H9 (cell line): Measurements from ENCODE around the gene LRP1B. TPM values are rescaled to one million over a fixed set of nuclear protein-coding genes. Genes with fewer than 3 reads are reported as not detected.

Experiments
- DNase-seq: peaks from one replicate; pipeline ENCODE4 v3.0.0-alpha.2; 2017
- H2AFZ ChIP-seq: one replicate; pipeline ENCODE4 v1.6.1; 2013; ENCODE audit warnings: mild to moderate bottlenecking, low read length, control low read depth, moderate library complexity
- H2AK5ac ChIP-seq: 2 replicates; pipeline ENCODE4 v1.6.1; 2013; ENCODE audit warnings: low read length, control low read depth, mixed read lengths; ENCODE audit not compliant: insufficient read length
- H2BK120ac ChIP-seq: one replicate; pipeline ENCODE4 v1.6.1; 2013; ENCODE audit warnings: low read depth, mild to moderate bottlenecking, low read length, control low read depth, inconsistent platforms; ENCODE audit not compliant: poor library complexity, severe bottlenecking
- H2BK12ac ChIP-seq: 2 replicates; pipeline ENCODE4 v1.6.1; 2013; ENCODE audit warnings: low read length, control low read depth, mixed read lengths, low read depth; ENCODE audit not compliant: insufficient read length
- H2BK15ac ChIP-seq: 2 replicates; pipeline ENCODE4 v1.6.1; 2013; ENCODE audit warnings: low read depth, low read length, control low read depth
- H2BK20ac ChIP-seq: one replicate; pipeline ENCODE4 v1.6.1; 2013; ENCODE audit warnings: low read depth, mild to moderate bottlenecking, low read length, control low read depth, inconsistent platforms; ENCODE audit not compliant: poor library complexity, severe bottlenecking
- H2BK5ac ChIP-seq: 2 replicates; pipeline ENCODE4 v1.6.1; 2013; ENCODE audit warnings: low read length, control low read depth, mixed read lengths; ENCODE audit not compliant: insufficient read length
- H3K14ac ChIP-seq: 2 replicates; pipeline ENCODE4 v1.6.1; 2013; ENCODE audit warnings: low read length, control low read depth; ENCODE audit not compliant: insufficient read depth
- H3K18ac ChIP-seq: 2 replicates; pipeline ENCODE4 v1.6.1; 2013; ENCODE audit warnings: low read depth, mild to moderate bottlenecking, mixed read lengths, low read length, control low read depth; ENCODE audit not compliant: insufficient read length
- H3K23ac ChIP-seq: 2 replicates; pipeline ENCODE4 v1.6.1; 2013; ENCODE audit warnings: low read length, control low read depth, mixed read lengths, low read depth; ENCODE audit not compliant: insufficient read length
- H3K23me2 ChIP-seq: 2 replicates; pipeline ENCODE4 v1.6.1; 2013; ENCODE audit warnings: low read depth, mild to moderate bottlenecking, mixed read lengths, low read length, control low read depth; ENCODE audit not compliant: insufficient read length, poor library complexity, severe bottlenecking
- H3K27ac ChIP-seq: 2 replicates; pipeline ENCODE4 v1.5.1; 2013; ENCODE audit warnings: low read length, control low read depth, mixed read lengths, low read depth; ENCODE audit not compliant: insufficient read length
- H3K27me3 ChIP-seq: 2 replicates; pipeline ENCODE4 v1.6.1; 2013; ENCODE audit warnings: low read length, control low read depth, inconsistent platforms; ENCODE audit not compliant: insufficient read depth
- H3K4ac ChIP-seq: 2 replicates; pipeline ENCODE4 v1.6.1; 2013; ENCODE audit warnings: low read depth, mild to moderate bottlenecking, control low read depth, inconsistent platforms, low read length, moderate library complexity
- H3K4me1 ChIP-seq: 2 replicates; pipeline ENCODE4 v1.6.1; 2013; ENCODE audit warnings: low read length, control low read depth, inconsistent platforms; ENCODE audit not compliant: insufficient read depth
- H3K4me2 ChIP-seq: 2 replicates; pipeline ENCODE4 v1.6.1; 2013; ENCODE audit warnings: low read length, control low read depth, mixed read lengths; ENCODE audit not compliant: insufficient read length, insufficient read depth
- H3K56ac ChIP-seq: 2 replicates; pipeline ENCODE4 v1.6.1; 2013; ENCODE audit warnings: low read depth, mild to moderate bottlenecking, mixed read lengths, low read length, control low read depth; ENCODE audit not compliant: insufficient read length
- H3K79me1 ChIP-seq: 2 replicates; pipeline ENCODE4 v1.6.1; 2013; ENCODE audit warnings: low read depth, mild to moderate bottlenecking, moderate library complexity, low read length, control low read depth, inconsistent platforms; ENCODE audit not compliant: insufficient read depth, poor library complexity, severe bottlenecking
- H3K79me2 ChIP-seq: 2 replicates; pipeline ENCODE4 v1.6.1; 2013; ENCODE audit warnings: low read length, control low read depth, inconsistent platforms; ENCODE audit not compliant: insufficient read depth
- H3K9ac ChIP-seq: 2 replicates; pipeline ENCODE4 v1.6.1; 2013; ENCODE audit warnings: low read length, control low read depth, mixed read lengths; ENCODE audit not compliant: insufficient read length; ENCODE audit errors: extremely low read depth
- H3K9me3 ChIP-seq: one replicate; pipeline ENCODE4 v1.6.1; 2013; ENCODE audit warnings: low read depth, low read length, inconsistent platforms; ENCODE audit not compliant: control insufficient read depth
- H3T11ph ChIP-seq: one replicate; pipeline ENCODE4 v1.6.1; 2013; ENCODE audit warnings: mild to moderate bottlenecking, low read length, control low read depth, inconsistent platforms
- H4K20me1 ChIP-seq: one replicate; pipeline ENCODE4 v1.6.1; 2013; ENCODE audit not compliant: control insufficient read depth, insufficient read length, insufficient read depth
- H4K5ac ChIP-seq: 2 replicates; pipeline ENCODE4 v1.6.1; 2013; ENCODE audit warnings: low read depth, mild to moderate bottlenecking, mixed read lengths, low read length, control low read depth; ENCODE audit not compliant: insufficient read length
- H4K8ac ChIP-seq: replicated peaks from 2 replicates; pipeline ENCODE4 v1.6.1; 2013; ENCODE audit warnings: low read length, control low read depth, mixed read lengths, low read depth; ENCODE audit not compliant: insufficient read length
- H4K91ac ChIP-seq: 2 replicates; pipeline ENCODE4 v1.6.1; 2013; ENCODE audit warnings: low read depth, mild to moderate bottlenecking, moderate library complexity, mixed read lengths, low read length, control low read depth; ENCODE audit not compliant: insufficient read length
- H3K27ac Mint-ChIP-seq, 3 experiments: 2 replicates in 2 of 3; 3 replicates in 1 of 3; pipeline ENCODE4 v1.8.0; 2020 to 2021; ENCODE audit warnings: mixed read lengths in 3 of 3, mild to moderate bottlenecking in 1 of 3, moderate library complexity in 1 of 3
- H3K27me3 Mint-ChIP-seq: 2 replicates; pipeline ENCODE4 v1.8.0; 2021; ENCODE audit warnings: low read depth, mild to moderate bottlenecking, moderate library complexity, mixed read lengths
- H3K36me3 Mint-ChIP-seq, 3 experiments: 2 replicates in 2 of 3; 3 replicates in 1 of 3; pipeline ENCODE4 v1.8.0; 2020 to 2021; ENCODE audit warnings: low read depth in 3 of 3, mixed read lengths in 3 of 3; ENCODE audit not compliant: insufficient read depth in 1 of 3
- H3K4me1 Mint-ChIP-seq, 2 experiments: 2 replicates each; pipeline ENCODE4 v1.8.0; 2020; ENCODE audit warnings: mixed read lengths in 2 of 2
- H3K4me3 Mint-ChIP-seq, 2 experiments: 2 replicates in 1 of 2; 3 replicates in 1 of 2; pipeline ENCODE4 v1.8.0; 2020 to 2021; ENCODE audit warnings: mild to moderate bottlenecking in 2 of 2, mixed read lengths in 2 of 2, moderate library complexity in 1 of 2
- H3K9me3 Mint-ChIP-seq, 2 experiments: 2 replicates in 1 of 2; 3 replicates in 1 of 2; pipeline ENCODE4 v1.8.0; 2020; ENCODE audit warnings: mild to moderate bottlenecking in 2 of 2, mixed read lengths in 2 of 2, moderate library complexity in 1 of 2
- WGBS: extraction: QIAGEN DNeasy Blood & Tissue Kit; methylation state at CpG from one replicate; pipeline ENCODE4 v1.1.7; 2013; ENCODE audit warnings: missing lambda C conversion rate, low lambda C conversion rate, mixed read lengths; ENCODE audit not compliant: insufficient read length; ENCODE audit errors: extremely low coverage; 5-methylcytosine and 5-hydroxymethylcytosine counted together
- total RNA-seq: library from RNA; stranded (reverse); gene quantifications from 2 replicates; pipeline ENCODE4 v1.2.1, GENCODE V29; 2021
- TF ChIP-seq, protein P1 (sequence below): fragments of 200-600 bp; sonication (generic); conservative IDR thresholded peaks from 3 replicates; pipeline ENCODE4 v1.8.0; 2021; ENCODE audit warnings: antibody characterized with exemption, mild to moderate bottlenecking

The LRP1B gene
- total RNA-seq, 1 experiment from 2014 or later = not detected

DNA sequence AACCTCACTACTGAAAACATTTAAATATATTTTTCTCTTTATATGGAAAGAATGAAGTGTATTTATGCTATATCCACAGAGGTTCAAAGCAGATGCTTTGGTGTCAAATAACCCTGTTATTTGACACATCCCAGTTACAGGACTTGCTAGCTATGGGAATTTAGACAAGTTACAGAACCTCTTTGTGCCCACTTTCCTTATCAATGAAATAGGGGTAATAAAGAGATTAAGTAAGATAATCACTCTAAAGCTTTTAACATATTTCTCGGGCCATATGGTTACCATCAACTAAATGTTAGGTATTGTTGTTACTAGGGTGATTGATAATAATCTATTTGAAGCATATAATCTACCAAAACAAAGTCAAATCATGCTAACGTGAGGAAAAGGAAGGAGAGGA is 1690.0 kb downstream of the LRP1B start:
- H3K4me1 Mint-ChIP-seq = peaks cover 1 to 8% of the 10 kb centered on the region in 2 experiments; a peak in 2 of 4 replicates
- Histone ChIP-seq H4K8ac (no peak overlapping the region), H3K14ac (no peak overlapping the region), H4K20me1 (no peaks in the 10 kb centered on the region), H3K18ac (no peak overlapping the region), H4K5ac (no peak overlapping the region), H2BK5ac (no peak overlapping the region), H2AFZ (no peak overlapping the region), H2AK5ac (no peak overlapping the region), H2BK120ac (no peak overlapping the region), H3K27me3 (no peaks in the 10 kb centered on the region), H2BK20ac (no peak overlapping the region), H2BK15ac (no peak overlapping the region), H3K79me2 (no peaks in the 10 kb centered on the region), H3K4me2 (no peak overlapping the region), H3K56ac (no peak overlapping the region), H3K4ac (no peak overlapping the region), H3K27ac (no peak overlapping the region), H3K79me1 (no peaks in the 10 kb centered on the region), H3T11ph (no peak overlapping the region), H2BK12ac (no peak overlapping the region), H4K91ac (no peak overlapping the region), H3K23ac (no peak overlapping the region), H3K23me2 (no peaks in the 10 kb centered on the region), H3K9me3 (no peaks in the 10 kb centered on the region), H3K9ac (no peak overlapping the region), H3K4me1 (no peaks in the 10 kb centered on the region; the same call in 1 of the 2 replicates)
- no peak for DNase-seq
- H3K4me3 Mint-ChIP-seq = no peak overlapping the region
- no peak overlapping the region for H3K27ac Mint-ChIP-seq
- no peaks in the 10 kb centered on the region for H3K27me3 Mint-ChIP-seq
- H3K36me3 Mint-ChIP-seq = no peaks in the 10 kb centered on the region; a peak in 1 of 7 replicates
- TF ChIP-seq, protein P1, sequence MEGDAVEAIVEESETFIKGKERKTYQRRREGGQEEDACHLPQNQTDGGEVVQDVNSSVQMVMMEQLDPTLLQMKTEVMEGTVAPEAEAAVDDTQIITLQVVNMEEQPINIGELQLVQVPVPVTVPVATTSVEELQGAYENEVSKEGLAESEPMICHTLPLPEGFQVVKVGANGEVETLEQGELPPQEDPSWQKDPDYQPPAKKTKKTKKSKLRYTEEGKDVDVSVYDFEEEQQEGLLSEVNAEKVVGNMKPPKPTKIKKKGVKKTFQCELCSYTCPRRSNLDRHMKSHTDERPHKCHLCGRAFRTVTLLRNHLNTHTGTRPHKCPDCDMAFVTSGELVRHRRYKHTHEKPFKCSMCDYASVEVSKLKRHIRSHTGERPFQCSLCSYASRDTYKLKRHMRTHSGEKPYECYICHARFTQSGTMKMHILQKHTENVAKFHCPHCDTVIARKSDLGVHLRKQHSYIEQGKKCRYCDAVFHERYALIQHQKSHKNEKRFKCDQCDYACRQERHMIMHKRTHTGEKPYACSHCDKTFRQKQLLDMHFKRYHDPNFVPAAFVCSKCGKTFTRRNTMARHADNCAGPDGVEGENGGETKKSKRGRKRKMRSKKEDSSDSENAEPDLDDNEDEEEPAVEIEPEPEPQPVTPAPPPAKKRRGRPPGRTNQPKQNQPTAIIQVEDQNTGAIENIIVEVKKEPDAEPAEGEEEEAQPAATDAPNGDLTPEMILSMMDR = no peak
- no CpG with 5 or more reads among the region's 2 CpGs for WGBS
- H3K9me3 Mint-ChIP-seq = no peaks in the 10 kb centered on the region
